Hepatocyte (in vitro differentiated cells): ENCODE data around the gene ARHGAP35. TPM values are rescaled to one million over a fixed set of nuclear protein-coding genes. Genes with fewer than 3 reads are reported as not detected.
A peak's percentile ranks its signal among the peaks of the same experiment; 100 is the strongest.
"Not testable (repeated sequence)": the region's sequence is repeated elsewhere in the genome, so short reads cannot be mapped to it uniquely, and the experiment has no call there.

Experiments used
- DNase-seq: peaks from one replicate; pipeline ENCODE4 v3.0.0-alpha.2; 2016; ENCODE audit warnings: low spot score
- H2AFZ ChIP-seq: fragments of 200-600 bp; sonication (generic); 2 replicates; pipeline ENCODE4 v1.6.0; 2016; ENCODE audit warnings: antibody characterized with exemption, mild to moderate bottlenecking
- H3K27ac ChIP-seq: fragments of 200-600 bp; sonication (generic); 2 replicates; pipeline ENCODE4 v1.5.1; 2016; ENCODE audit warnings: mild to moderate bottlenecking
- H3K27me3 ChIP-seq: fragments of 200-600 bp; sonication (generic); 2 replicates; pipeline ENCODE4 v1.6.1; 2016
- H3K36me3 ChIP-seq: fragments of 200-600 bp; sonication (generic); replicated peaks from 2 replicates; pipeline ENCODE4 v1.5.1; 2016; ENCODE audit warnings: low read depth; ENCODE audit not compliant: insufficient read depth
- H3K4me1 ChIP-seq: fragments of 200-600 bp; sonication (generic); 2 replicates; pipeline ENCODE4 v1.5.1; 2016; ENCODE audit warnings: mild to moderate bottlenecking, moderate library complexity; ENCODE audit not compliant: insufficient read depth
- H3K4me2 ChIP-seq: fragments of 200-600 bp; sonication (generic); 2 replicates; pipeline ENCODE4 v1.6.0; 2016
- H3K4me3 ChIP-seq: fragments of 200-600 bp; sonication (generic); 2 replicates; pipeline ENCODE4 v1.5.1; 2016; ENCODE audit warnings: mild to moderate bottlenecking
- H3K79me2 ChIP-seq: fragments of 200-600 bp; sonication (generic); 2 replicates; pipeline ENCODE4 v1.6.0; 2017; ENCODE audit warnings: mild to moderate bottlenecking
- H3K9me2 ChIP-seq: fragments of 200-600 bp; sonication (generic); replicated peaks from 2 replicates; pipeline ENCODE4 v1.6.0; 2017; ENCODE audit warnings: mild to moderate bottlenecking; ENCODE audit not compliant: insufficient read depth
- H3K9me3 ChIP-seq: fragments of 200-600 bp; sonication (generic); 2 replicates; pipeline ENCODE4 v1.5.1; 2016; ENCODE audit warnings: low read depth, mild to moderate bottlenecking
- H4K20me1 ChIP-seq: fragments of 200-600 bp; sonication (generic); 2 replicates; pipeline ENCODE4 v1.6.0; 2016; ENCODE audit warnings: mild to moderate bottlenecking; ENCODE audit not compliant: insufficient read depth, poor library complexity, severe bottlenecking
- CTCF ChIP-seq: fragments of 200-600 bp; sonication (generic); IDR thresholded peaks from 2 replicates; pipeline ENCODE4 v1.5.1; 2016; ENCODE audit warnings: antibody characterized with exemption, mild to moderate bottlenecking; ENCODE audit not compliant: poor library complexity
- EZH2 ChIP-seq: fragments of 200-600 bp; sonication (generic); IDR thresholded peaks from 2 replicates; pipeline ENCODE4 v1.6.1; 2016; ENCODE audit warnings: antibody characterized with exemption, mild to moderate bottlenecking, borderline replicate concordance
- EZH2phosphoT487 ChIP-seq: fragments of 200-600 bp; sonication (generic); IDR thresholded peaks from one replicate; pipeline ENCODE4 v1.6.1; 2018; ENCODE audit warnings: antibody characterized with exemption, mild to moderate bottlenecking, low read depth, moderate library complexity; ENCODE audit not compliant: unreplicated experiment, severe bottlenecking
- WGBS: methylation state at CpG from one replicate; pipeline ENCODE4 v1.1.6; 2016; ENCODE audit warnings: low lambda C conversion rate; ENCODE audit errors: missing lambda C conversion rate; 5-methylcytosine and 5-hydroxymethylcytosine counted together
- polyA plus RNA-seq: library from polyadenylated mRNA; unstranded; fragments of >200 nt; fragmentation: Nextera tagmentation; extraction: Ambion mirVana; gene quantifications from 2 replicates; pipeline ENCODE4 v1.2.1, GENCODE V29; 2016
- total RNA-seq: library from RNA; depleted of rRNA; stranded (reverse); fragments of >200 nt; gene quantifications from 2 replicates; pipeline ENCODE4 v1.2.3, GENCODE V29; 2014

The ARHGAP35 gene
- total and polyA plus RNA-seq, 2 experiments from 2014 or later, result 18.6 to 48.1 TPM

GRCh38 chr19:46881092-46881491 is 20.3 kb downstream of the ARHGAP35 start:
- 83% methylated on average over 4 of the region's 4 CpGs for WGBS
- Histone ChIP-seq H2AFZ (no peak overlapping the region), H3K9me2 (no peaks in the 10 kb centered on the region), H3K27me3 (no peaks in the 10 kb centered on the region), H3K79me2 (peaks cover 99% of the 10 kb centered on the region), H3K27ac (peak overlapping the region; percentile 3), H3K9me3 (no peaks in the 10 kb centered on the region), H3K4me1 (peaks cover 19% of the 10 kb centered on the region), H4K20me1 (peaks cover 47% of the 10 kb centered on the region), H3K36me3 (no peaks in the 10 kb centered on the region), H3K4me2 (no peak overlapping the region), H3K4me3 (no peak overlapping the region)
- TF ChIP-seq EZH2, result no peak
- no peak for TF ChIP-seq EZH2phosphoT487
- TF ChIP-seq CTCF, result no peak
- peak; percentile 47 for DNase-seq

GRCh38 chr19:46882034-46882433 is 21.2 kb downstream of the ARHGAP35 start:
- Histone ChIP-seq H2AFZ (no peak overlapping the region), H3K79me2 (peaks cover 99% of the 10 kb centered on the region), H3K4me3 (no peak overlapping the region), H3K4me2 (no peak overlapping the region), H3K36me3 (no peaks in the 10 kb centered on the region), H3K9me2 (no peaks in the 10 kb centered on the region), H3K27ac (peak overlapping the region; percentile 37), H3K27me3 (no peaks in the 10 kb centered on the region), H4K20me1 (peaks cover 42% of the 10 kb centered on the region), H3K4me1 (peaks cover 19% of the 10 kb centered on the region), H3K9me3 (no peaks in the 10 kb centered on the region)
- DNase-seq, result no peak
- WGBS, result 86% methylated on average over 4 of the region's 4 CpGs
- TF ChIP-seq EZH2phosphoT487 (no peak), EZH2 (no peak), CTCF (no peak)

- peaks cover 19% of the 10 kb centered on the region for H3K4me1 ChIP-seq
- peaks cover 42% of the 10 kb centered on the region for H4K20me1 ChIP-seq
- not testable (repeated sequence) for H3K27me3 ChIP-seq, H3K9me3 ChIP-seq, H3K4me3 ChIP-seq, H3K4me2 ChIP-seq, H2AFZ ChIP-seq, H3K36me3 ChIP-seq, DNase-seq, H3K9me2 ChIP-seq
- WGBS, result 73% methylated on average over 4 of the region's 4 CpGs
- peaks cover 99% of the 10 kb centered on the region for H3K79me2 ChIP-seq
- H3K27ac ChIP-seq, result peak overlapping the region; percentile 37
These were observed 22.0 kb downstream of the ARHGAP35 start for GRCh38 chr19:46882751-46883150.

GRCh38 chr19:46885411-46885810 is 24.6 kb downstream of the ARHGAP35 start:
- no peak overlapping the region for H2AFZ ChIP-seq
- peaks cover 98% of the 10 kb centered on the region for H3K79me2 ChIP-seq
- no peaks in the 10 kb centered on the region for H3K27me3 ChIP-seq
- H3K9me2 ChIP-seq, result no peaks in the 10 kb centered on the region
- H3K27ac ChIP-seq, result no peak overlapping the region
- H4K20me1 ChIP-seq, result peaks cover 29% of the 10 kb centered on the region
- no peak overlapping the region for H3K4me3 ChIP-seq
- no peak for TF ChIP-seq CTCF
- no peak for DNase-seq
- WGBS, result 78% methylated on average over 2 of the region's 2 CpGs
- no peaks in the 10 kb centered on the region for H3K36me3 ChIP-seq
- no peak overlapping the region for H3K4me2 ChIP-seq
- H3K9me3 ChIP-seq, result no peaks in the 10 kb centered on the region
- peaks cover 27% of the 10 kb centered on the region for H3K4me1 ChIP-seq
